GM19025 (cell line): ENCODE results near the gene WFDC5.

Experiments used
- ATAC-seq: cut with Tn5 transposase; IDR thresholded peaks from one replicate; pipeline ENCODE4 v1.9.1; 2021; ENCODE audit warnings: mild to moderate bottlenecking, low read depth, moderate library complexity; ENCODE audit not compliant: unreplicated experiment

WFDC5 gene

DNA sequence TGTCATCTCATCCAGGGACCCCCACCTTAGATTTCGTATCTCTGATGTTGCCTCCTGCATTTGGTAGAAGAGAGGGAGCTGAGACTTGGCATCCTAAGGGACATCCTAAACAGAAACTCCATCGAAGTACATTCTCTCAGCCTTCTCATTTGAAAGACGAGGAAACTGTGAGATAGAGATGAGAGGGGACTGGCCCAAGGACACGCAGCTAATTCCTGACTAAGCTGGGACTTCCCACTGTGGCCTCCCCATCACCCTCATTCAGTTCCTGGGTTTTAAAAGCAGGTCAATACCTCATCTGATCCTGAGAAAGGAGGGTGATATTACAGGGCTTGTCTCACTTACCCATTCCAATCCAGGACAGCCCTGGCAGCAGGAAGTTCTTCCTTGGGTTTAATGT is 855 bp upstream of the WFDC5 start:
- no peak for ATAC-seq

DNA sequence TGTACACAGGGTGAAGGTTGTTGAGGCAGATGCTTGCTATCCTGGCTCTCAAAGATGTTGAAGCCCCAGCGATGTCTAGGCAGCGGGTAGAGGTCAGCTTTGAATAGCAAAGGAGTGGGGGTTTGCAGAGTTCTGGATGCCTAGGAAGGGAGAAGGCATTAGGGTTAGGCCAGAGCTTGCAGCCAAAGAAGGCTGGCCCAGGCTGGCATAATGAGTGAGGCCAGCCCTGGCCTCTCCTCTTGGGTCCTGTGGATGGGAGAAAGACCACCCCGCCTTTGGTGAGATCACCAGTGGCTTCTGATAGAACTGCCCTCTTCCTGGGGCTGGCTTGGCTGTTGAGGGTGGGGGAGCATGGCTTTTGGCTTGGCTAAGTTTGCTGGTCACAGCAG is 406 bp upstream of the WFDC5 start:
- no peak for ATAC-seq

DNA sequence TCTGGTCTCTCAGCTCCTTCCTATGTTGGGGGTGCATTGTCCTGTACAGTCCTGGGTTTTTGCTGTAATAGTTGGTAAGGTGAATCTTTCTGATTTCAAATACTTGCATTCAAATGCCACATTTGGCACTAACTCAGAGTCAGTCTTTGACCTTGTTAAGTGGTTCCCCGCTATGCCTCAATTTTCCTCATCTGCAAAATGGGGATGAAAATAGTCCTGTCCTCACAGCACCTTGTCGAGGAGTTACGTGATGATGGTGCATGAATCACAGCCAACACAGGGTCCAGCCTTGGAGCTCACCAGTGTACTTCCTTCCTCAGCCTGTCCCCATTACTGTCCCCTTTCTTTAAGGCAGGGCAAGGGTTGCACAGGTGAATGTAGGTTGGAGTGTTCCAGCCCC is 1.1 kb downstream of the WFDC5 start:
- ATAC-seq = no peak

DNA sequence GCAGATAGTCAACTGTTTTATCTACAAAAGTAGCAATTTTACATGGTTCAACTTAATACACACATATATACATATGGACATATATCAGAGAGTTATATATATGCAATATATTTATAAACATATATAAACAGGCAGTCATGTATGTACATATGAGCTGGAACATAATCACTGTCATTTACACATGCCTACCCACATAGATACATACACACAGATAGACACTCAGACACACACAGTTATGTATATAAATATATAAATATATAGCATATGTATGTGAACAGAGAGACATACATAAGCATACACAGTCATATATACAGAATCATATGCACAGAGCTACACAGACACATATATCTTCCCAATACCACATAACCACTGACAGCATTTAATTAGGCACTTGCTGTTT is 2.2 kb downstream of the WFDC5 start:
- no peak for ATAC-seq

DNA sequence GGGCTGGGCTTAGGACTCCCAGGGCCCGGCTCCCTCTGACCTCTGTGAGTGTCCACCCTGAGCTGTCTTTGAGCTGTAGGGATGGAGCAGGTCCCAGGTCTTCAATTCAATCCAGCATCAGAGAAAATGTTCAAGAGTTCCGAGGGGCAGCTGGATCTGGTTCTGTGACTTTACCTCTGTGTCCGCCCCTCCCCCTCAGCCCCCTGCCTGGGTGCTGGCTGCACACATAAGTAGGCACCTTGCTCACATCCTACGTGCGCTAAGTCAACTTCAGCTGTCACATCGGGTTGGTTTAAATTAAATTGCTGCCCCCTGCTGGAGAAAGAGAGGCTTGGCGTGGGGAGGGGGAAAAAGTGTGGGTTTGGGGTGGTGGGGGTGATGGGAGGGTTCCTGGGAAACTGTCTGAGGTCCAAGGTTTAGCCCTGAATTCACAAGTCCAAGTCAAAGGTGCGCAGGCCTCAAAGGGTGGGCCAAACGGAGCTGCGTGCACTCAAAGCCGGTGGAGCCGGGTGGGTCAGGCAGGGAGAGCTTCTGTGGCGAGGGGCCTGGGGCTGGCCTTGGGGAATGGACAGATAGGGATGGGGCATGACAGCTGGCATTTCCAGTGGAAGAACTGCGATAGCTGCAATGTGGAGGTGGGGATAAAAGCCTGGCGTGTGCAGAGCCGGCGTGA is 3.0 kb downstream of the WFDC5 start:
- no peak for ATAC-seq

DNA sequence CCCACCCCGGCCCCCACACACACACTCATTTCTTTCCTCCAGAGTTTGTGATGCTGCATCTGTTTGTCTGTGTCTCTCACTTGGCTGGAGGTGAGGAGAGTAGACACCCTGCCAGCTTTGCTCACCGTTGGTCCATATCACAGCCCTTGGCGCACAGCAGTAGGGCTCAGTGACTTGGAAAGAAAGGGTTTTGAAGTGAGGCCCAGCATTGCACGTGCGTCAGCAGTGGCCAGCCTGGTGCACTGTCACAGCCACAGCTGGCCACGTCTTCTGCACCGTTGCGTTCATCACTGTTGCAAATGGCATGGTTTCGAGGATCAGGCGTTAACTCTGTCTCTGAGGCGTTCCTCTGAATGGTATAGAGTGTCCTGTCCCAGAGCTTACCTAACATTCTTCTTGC is 3.7 kb downstream of the WFDC5 start:
- ATAC-seq = no peak

DNA sequence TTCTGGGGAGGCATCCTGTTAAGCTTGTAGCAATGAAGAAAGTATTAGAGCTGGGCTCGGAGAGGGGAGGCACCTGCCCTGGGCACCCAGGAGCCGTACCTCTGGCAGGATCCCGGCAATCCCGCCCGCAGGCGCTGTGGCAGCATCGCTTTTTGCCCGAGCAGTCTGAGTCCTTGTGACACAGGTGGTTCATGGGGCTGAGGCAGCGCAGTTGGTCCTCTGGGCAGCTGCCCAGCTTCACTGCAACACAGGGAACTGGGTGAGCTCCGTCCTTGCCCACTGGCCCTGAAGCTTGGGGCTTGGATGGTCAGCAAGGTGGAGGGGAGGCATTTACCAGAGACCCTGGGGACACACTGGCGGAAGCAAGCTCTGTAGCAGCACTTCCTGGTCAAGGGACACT is 4.7 kb downstream of the WFDC5 start:
- ATAC-seq = no peak

DNA sequence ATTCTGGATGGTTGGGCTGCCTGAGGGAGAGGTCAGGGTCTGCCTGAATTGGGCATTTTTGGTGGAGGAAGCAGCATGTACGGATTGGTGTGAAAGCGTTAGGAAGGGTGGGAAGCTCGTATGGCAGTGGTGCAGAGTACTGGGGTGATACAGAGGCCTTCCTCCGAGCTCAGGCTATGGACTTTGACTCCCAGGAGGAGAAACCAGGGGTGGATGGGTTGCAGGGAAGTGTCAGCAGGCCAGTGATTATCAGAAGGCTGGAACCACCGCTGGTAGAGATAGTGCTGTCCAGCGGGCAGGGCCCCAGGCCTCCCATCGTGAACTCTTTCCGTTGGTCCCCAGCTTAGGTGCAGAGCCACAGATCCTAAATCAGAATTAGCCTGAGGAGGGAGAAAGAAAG is 5.3 kb downstream of the WFDC5 start:
- no peak for ATAC-seq

DNA sequence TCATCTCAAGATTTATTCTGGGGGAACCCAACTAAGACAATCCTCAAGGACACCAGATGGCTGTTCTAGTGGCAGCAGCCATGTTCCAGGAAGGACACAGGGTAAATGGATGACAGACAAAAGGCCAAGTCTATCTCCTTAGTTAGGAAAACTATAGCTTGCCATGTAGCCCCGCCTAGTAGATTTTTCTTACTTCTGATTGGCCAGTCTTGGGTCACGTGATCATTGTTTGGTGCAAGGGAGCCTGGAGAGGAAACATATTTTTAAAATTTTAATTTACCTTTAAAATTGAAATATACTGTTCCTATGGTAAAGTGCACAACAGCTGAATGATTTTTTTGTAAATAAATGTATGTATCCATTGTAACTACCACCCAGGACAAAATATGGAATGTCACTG is 9.7 kb downstream of the WFDC5 start:
- ATAC-seq = no peak

DNA sequence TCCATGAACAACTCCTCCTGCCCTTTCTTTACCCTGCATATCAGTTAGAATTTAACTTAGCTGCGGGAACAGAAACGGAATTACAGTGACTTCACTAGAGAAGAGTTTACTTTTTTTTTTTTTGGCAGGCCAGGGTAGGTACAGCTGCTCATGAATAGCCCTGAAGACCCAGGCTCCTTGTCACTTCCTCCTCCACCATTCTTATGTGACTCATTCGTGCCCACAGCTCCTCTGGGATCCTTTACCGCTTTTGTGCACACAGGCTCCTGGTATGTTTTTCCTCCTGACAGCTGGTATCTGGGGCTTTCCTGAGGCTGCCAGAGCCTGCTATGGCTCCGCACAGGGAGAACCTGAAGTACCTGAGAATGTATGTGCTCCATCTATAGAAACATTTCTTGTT is 10.2 kb downstream of the WFDC5 start:
- no peak for ATAC-seq

DNA sequence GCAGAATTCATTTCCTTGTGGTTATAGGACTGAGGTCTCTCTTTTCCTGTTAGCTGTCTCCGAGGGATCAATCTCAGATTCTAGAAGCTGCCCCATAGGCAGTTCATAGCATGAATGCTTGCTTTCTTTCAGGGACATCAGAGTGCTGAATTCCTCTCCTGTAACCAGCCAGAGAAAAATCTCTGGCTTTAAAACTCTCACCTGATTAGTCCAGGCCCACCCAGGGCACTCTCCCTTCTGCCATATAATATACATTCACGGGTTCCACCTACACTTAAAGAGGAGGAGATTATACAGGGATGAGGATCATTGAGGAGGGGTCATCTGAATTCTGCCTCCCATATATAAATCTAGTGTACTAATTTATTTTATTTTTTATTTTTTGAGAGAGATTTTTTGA is 11.9 kb downstream of the WFDC5 start:
- ATAC-seq = no peak

DNA sequence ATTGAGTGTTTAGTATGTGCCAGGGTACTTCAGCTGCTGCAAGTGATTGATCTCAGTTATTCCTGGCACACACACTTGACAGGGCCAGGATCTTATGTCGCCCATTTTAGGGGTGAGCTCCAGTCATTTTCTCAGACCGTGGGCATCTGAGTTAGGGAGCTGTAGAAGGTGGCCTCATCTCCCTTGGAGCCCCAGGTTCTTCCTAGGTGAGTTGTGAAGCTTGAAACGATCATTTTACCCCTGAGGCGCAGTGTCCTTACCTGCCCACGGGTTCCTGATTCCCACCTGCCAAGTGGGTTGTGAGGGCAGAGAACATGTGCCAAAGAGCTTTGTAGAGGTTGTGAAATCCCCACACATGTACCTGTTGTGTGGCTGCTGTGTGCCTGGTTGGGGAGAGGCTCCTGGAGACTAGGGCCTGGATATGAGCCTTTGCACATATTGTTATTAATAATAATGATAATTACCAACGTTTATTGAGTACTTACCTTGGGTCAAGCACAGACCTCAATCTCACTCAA is 13.6 kb downstream of the WFDC5 start:
- no peak for ATAC-seq

DNA sequence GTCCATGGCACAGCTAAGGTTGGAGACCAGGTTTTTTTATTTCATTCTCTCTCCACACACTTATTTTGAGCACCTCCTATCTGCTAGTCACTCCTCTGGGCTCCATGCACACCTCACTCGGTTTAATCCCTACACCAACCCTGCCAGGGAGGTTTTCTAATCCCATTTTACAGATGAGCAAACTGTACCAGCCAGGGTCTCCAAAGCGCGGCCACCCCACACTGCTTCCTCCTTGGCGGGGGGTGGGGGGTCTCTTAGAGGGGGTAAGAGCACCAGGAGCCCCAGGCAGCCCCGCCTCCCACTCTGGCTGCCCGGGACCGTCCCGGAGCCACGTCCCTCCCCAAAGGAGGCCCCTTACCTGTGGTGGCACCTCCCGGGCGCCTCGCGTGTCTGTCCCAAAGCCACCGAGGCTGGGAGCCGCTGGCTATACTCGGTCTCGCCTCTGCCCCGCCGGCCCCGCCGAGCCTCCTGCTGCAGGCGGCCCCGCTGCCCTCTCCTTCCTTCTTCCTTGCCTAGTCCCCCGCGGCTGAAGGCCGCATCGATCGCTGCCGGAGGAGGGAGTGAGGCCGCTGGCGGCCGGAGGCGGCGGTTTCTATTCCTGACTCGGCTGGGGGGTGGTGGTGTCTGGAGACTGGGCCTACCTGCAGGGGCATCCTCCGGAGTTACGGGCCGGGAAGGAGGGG is 14.3 kb downstream of the WFDC5 start, which contains the start of gene KCNS1:
KCNS1 (minus strand) TSS at position 565 of the 683 bp plus-strand sequence. CDS start 1,891 bp downstream, outside the sequence.
- ATAC-seq = no peak

DNA sequence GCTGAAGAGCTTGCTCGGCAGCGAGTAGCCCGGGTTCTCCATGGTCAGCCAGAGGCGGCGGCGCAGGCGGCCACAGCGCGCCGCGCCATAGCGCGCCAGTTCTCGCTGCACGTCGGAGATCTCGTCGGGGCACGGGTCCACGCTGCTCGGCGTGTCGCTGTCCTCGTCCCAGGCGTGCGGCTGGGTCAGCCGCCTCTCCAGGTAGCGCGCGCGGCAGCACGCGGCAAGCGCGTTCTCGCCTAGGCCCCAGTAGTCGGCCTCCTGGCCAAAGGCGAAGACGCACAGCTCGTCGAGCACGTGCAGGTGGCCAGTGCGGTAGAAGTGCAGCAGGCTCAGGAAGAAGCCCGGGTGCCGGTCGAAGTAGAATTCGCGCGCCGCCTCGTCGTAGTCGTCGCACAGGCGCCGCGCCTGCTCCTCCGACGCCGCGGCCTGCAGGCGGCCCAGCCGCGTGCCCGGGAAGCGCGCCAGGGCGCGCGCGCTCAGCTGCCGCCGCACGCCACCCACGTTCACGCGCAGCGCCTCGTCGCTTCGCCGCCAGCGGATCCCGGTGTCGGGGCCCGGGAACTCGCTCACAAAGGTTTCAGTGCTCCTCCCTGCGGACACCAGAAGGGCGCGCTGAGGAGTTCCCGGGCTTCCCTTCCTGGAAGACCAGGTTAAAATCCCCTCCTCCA is 16.7 kb downstream of the WFDC5 start:
- ATAC-seq = no peak

DNA sequence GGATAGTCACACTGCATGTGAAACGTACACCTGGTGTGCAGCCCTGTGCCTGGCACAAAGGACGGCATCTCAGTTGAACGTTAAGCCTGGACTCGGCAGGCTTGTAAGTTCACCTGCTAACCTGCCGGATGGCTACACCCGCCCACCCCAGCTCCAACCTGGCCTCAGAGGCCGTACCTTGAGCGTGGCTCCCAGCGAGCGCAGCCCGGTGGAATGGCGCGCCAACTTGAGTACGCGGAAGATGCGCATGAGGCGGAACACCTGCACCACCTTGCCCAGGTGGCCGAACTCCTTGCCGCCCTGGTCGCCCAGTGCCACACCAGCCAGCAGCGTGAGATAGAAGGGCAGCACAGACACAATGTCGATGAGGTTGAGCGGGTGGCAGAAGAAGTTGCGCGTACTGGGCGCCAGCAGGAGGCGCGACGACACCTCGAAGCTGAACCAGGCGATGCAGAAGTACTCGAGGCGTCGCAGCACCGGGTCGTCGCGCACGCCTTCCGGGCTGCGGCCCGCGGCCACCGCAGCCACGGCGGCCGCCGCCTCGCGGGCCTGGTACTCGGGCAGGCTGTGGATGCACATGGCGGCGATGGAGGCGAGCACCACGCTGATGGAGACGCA is 17.4 kb downstream of the WFDC5 start:
- no peak for ATAC-seq

DNA sequence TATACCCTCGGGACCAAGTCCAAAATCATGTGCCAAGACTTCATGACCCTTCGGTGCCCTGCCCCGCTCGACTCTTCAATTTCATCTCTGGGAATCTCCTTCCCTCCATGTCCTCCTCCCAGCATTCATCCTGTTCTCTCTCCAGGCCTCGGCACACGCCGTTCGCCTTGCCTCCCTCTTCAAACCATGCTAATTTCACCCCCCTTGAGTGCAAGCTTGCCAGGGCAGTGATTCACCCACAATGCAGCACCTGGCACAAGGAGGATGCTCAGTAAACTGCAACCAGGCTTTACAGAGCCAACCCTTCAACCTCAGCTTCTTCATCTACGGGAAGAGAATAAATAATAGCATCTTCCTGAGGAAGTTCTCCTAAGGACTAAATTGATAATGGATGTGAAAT is 18.2 kb downstream of the WFDC5 start:
- ATAC-seq = no peak

DNA sequence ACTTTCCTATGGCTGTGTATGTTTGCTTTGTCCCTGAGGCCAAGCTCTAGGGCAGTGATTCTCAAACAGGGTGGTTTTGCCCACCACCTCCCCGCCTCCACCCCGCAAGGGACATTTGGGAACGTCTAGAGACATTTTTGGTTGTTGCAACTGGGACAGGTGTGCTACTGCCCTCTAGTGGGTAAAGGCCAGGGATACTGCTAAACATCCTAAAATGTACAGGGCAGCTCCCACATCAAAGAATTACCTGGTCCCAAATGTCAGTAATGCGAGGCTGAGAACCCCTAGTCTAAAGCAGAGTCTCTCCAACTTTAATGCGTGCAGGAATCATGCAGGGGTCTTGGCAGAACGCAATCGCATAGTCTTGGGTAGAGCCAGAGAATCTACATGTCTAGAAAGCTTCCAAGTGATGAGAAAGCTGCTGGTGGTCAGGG is 19.2 kb downstream of the WFDC5 start:
- no peak for ATAC-seq

DNA sequence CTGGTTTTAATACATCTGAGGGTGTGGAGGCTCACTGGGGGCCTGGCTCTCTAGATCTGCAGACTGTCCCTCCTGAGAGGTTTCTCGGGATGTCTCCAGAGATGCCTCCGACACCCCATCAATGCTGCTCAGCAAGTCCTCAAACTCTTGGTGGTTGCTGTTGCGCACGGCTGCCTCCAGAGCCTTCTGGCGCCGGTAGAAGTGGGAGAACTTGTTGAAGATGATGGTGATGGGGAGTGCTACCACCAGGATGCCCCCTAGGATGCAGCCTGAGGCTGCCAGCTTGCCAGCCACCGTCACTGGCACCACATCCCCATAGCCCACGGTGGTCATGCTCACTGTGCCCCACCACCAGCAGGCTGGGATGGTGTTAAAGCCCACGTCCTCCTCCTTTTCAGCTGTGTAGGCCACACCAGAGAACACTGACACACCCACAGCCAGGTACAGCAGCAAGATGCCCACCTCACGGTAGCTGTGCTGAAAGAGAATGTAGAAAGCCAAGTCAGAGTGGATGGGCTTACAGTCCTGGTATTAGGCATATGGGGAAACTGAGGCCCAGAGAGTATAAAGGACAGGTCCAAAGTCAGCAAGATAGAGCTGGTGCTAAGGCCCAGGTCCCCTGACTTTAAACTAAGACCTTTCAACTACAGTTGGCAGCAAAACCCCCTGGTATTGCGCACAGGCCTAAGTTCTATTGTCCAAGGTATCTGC is 20.0 kb downstream of the WFDC5 start:
- no peak for ATAC-seq

DNA sequence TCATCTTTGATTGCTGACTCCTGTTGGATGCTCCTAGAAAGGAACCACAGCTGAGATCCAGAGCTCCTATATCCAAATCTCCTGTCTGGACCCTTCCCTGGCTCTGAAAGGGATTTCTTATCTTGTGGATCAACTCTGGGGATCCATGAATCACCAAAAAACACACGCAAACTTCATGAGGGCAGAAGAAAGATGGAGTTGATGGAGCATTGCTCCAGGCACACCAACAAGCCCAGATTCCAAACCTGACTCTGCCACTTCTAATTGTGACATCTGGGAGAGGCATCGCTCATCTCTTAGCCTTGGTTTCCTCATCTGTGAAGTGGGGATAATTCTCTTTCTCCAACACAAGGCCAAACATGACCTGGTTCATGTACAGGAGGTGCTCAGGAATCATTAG is 20.8 kb downstream of the WFDC5 start:
- ATAC-seq = no peak

DNA sequence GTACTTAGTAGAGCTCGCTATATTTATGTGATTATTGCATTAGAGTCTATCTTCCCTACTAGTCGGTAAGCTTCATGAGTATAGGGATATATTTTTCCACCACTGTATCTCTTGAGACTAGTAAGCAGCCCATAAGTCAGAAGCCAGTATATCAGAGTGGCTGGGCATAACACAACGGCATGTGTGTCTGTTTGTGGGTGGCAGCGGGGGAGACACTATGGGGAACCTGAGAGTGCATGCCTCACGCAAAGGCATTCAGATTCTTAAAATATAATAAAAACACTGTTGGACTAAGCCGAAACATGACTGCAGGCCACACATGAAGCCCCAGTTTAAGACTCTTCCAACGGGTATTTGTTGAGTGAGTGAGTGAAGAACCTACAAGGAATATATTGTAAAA is 22.1 kb downstream of the WFDC5 start:
- ATAC-seq = no peak

DNA sequence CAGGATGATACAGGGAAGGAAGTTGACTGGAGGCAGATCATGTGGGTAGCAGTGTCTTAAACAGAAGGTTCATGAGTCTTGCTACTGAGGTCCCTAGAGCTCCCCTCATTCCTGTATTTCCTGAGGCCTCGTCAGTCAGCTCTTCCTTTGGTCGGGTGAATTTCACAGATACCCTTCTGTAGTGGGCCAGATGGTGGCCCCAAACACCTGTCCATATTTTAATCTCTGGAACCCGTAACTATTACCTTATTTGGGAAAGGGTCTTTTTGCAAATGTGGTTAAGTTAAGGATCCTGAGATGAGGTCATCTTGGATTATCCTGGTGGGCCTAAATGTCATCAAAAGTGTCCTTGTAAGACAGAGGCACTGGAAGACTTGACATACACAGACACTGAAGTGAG is 23.6 kb downstream of the WFDC5 start:
- ATAC-seq = no peak
